T-helper 1 cell treated with Interleukin-12 subunit alpha and Interleukin-12 subunit beta and Interleukin-4 antibody, amounts not matched to agents 30 μg/mL and 1 μg/mL, for 36 hours (primary cell): ENCODE data around the gene SHD.
"Not testable (repeated sequence)": the region's sequence is repeated elsewhere in the genome, so short reads cannot be mapped to it uniquely, and the experiment has no call there.

ENCODE experiments used
- H3K27ac Mint-ChIP-seq: one replicate; pipeline ENCODE4 v1.8.0; 2021; ENCODE audit warnings: mild to moderate bottlenecking, mixed read lengths
- H3K27me3 Mint-ChIP-seq: one replicate; pipeline ENCODE4 v1.8.0; 2021; ENCODE audit warnings: low read depth, mixed read lengths
- H3K36me3 Mint-ChIP-seq: one replicate; pipeline ENCODE4 v1.8.0; 2021; ENCODE audit warnings: low read depth, mixed read lengths
- H3K4me1 Mint-ChIP-seq: one replicate; pipeline ENCODE4 v1.8.0; 2021; ENCODE audit warnings: low read depth, mixed read lengths
- H3K4me3 Mint-ChIP-seq: one replicate; pipeline ENCODE4 v1.8.0; 2021; ENCODE audit warnings: mild to moderate bottlenecking, moderate library complexity, mixed read lengths
- H3K9me3 Mint-ChIP-seq: one replicate; pipeline ENCODE4 v1.8.0; 2021; ENCODE audit warnings: mixed read lengths

SHD gene

GRCh38 chr19:4256563-4256962, 22.5 kb upstream of the SHD start:
- Mint-ChIP-seq H3K27me3 (no peaks in the 10 kb centered on the region), H3K27ac (no peak overlapping the region), H3K4me3 (no peak overlapping the region), H3K36me3 (peaks cover 55% of the 10 kb centered on the region), H3K4me1 (no peaks in the 10 kb centered on the region), H3K9me3 (peaks cover 16% of the 10 kb centered on the region)

GRCh38 chr19:4257025-4257424, 22.0 kb upstream of the SHD start:
- no peaks in the 10 kb centered on the region for H3K27me3 Mint-ChIP-seq
- H3K9me3 Mint-ChIP-seq = peaks cover 16% of the 10 kb centered on the region
- H3K4me3 Mint-ChIP-seq = no peak overlapping the region
- no peaks in the 10 kb centered on the region for H3K4me1 Mint-ChIP-seq
- peaks cover 53% of the 10 kb centered on the region for H3K36me3 Mint-ChIP-seq
- no peak overlapping the region for H3K27ac Mint-ChIP-seq

GRCh38 chr19:4258181-4258580, 20.9 kb upstream of the SHD start:
- Mint-ChIP-seq H3K9me3 (peaks cover 16% of the 10 kb centered on the region), H3K27me3 (no peaks in the 10 kb centered on the region), H3K4me3 (no peak overlapping the region), H3K27ac (no peak overlapping the region), H3K4me1 (no peaks in the 10 kb centered on the region), H3K36me3 (peaks cover 45% of the 10 kb centered on the region)

GRCh38 chr19:4260613-4261191, 18.4 kb upstream of the SHD start:
- H3K9me3 Mint-ChIP-seq = peaks cover 7% of the 10 kb centered on the region
- no peaks in the 10 kb centered on the region for H3K27me3 Mint-ChIP-seq
- peaks cover 8% of the 10 kb centered on the region for H3K4me1 Mint-ChIP-seq
- peak overlapping the region; percentile 73 for H3K27ac Mint-ChIP-seq
- no peak overlapping the region for H3K4me3 Mint-ChIP-seq
- peaks cover 38% of the 10 kb centered on the region for H3K36me3 Mint-ChIP-seq

- H3K4me1 Mint-ChIP-seq = peaks cover 16% of the 10 kb centered on the region
- H3K27ac Mint-ChIP-seq = peak overlapping the region; percentile 68
- H3K36me3 Mint-ChIP-seq = peaks cover 37% of the 10 kb centered on the region
- no peaks in the 10 kb centered on the region for H3K9me3 Mint-ChIP-seq
- H3K27me3 Mint-ChIP-seq = no peaks in the 10 kb centered on the region
- peak overlapping the region; percentile 44 for H3K4me3 Mint-ChIP-seq
These were observed 14.3 kb upstream of the SHD start for GRCh38 chr19:4264812-4265211.

GRCh38 chr19:4266253-4267000, 12.6 kb upstream of the SHD start:
- H3K4me1 Mint-ChIP-seq = peaks cover 16% of the 10 kb centered on the region
- no peak overlapping the region for H3K4me3 Mint-ChIP-seq
- peaks cover 31% of the 10 kb centered on the region for H3K36me3 Mint-ChIP-seq
- peak overlapping the region; percentile 15 for H3K27ac Mint-ChIP-seq
- H3K27me3 Mint-ChIP-seq = no peaks in the 10 kb centered on the region
- H3K9me3 Mint-ChIP-seq = no peaks in the 10 kb centered on the region

GRCh38 chr19:4267101-4267900, 11.8 kb upstream of the SHD start:
- no peak overlapping the region for H3K27ac Mint-ChIP-seq
- peaks cover 16% of the 10 kb centered on the region for H3K4me1 Mint-ChIP-seq
- H3K27me3 Mint-ChIP-seq = no peaks in the 10 kb centered on the region
- no peak overlapping the region for H3K4me3 Mint-ChIP-seq
- no peaks in the 10 kb centered on the region for H3K9me3 Mint-ChIP-seq
- peaks cover 33% of the 10 kb centered on the region for H3K36me3 Mint-ChIP-seq

GRCh38 chr19:4267901-4268815, 10.9 kb upstream of the SHD start:
- Mint-ChIP-seq H3K4me3 (no peak overlapping the region), H3K27me3 (no peaks in the 10 kb centered on the region), H3K4me1 (peaks cover 16% of the 10 kb centered on the region), H3K9me3 (no peaks in the 10 kb centered on the region), H3K27ac (no peak overlapping the region), H3K36me3 (peaks cover 33% of the 10 kb centered on the region)

- H3K36me3 Mint-ChIP-seq = peaks cover 32% of the 10 kb centered on the region
These were observed 10.1 kb upstream of the SHD start for GRCh38 chr19:4268816-4269430.

GRCh38 chr19:4272894-4273293, 6.2 kb upstream of the SHD start:
- Mint-ChIP-seq H3K4me3 (no peak overlapping the region), H3K27ac (no peak overlapping the region), H3K36me3 (peaks cover 12% of the 10 kb centered on the region), H3K4me1 (no peaks in the 10 kb centered on the region), H3K27me3 (peaks cover 7% of the 10 kb centered on the region), H3K9me3 (no peaks in the 10 kb centered on the region)

More at GRCh38 chr19:4268816-4269430, 10.1 kb upstream of the SHD start:
- Mint-ChIP-seq H3K9me3 (no peaks in the 10 kb centered on the region), H3K4me3 (no peak overlapping the region), H3K27ac (no peak overlapping the region), H3K27me3 (no peaks in the 10 kb centered on the region), H3K4me1 (peaks cover 16% of the 10 kb centered on the region)

GRCh38 chr19:4274321-4274686, 4.8 kb upstream of the SHD start:
- H3K9me3 Mint-ChIP-seq, H3K36me3 Mint-ChIP-seq, H3K27ac Mint-ChIP-seq, H3K4me3 Mint-ChIP-seq, H3K4me1 Mint-ChIP-seq: not testable (repeated sequence)
- H3K27me3 Mint-ChIP-seq = peaks cover 17% of the 10 kb centered on the region

- Mint-ChIP-seq H3K36me3 (peaks cover under 1% of the 10 kb centered on the region), H3K4me3 (no peak overlapping the region), H3K9me3 (no peaks in the 10 kb centered on the region), H3K27me3 (peaks cover 37% of the 10 kb centered on the region), H3K27ac (no peak overlapping the region), H3K4me1 (peaks cover 2% of the 10 kb centered on the region)
These were observed 1.8 kb upstream of the SHD start for GRCh38 chr19:4277191-4277696.

- Mint-ChIP-seq H3K27ac (no peak overlapping the region), H3K27me3 (peaks cover 37% of the 10 kb centered on the region), H3K9me3 (no peaks in the 10 kb centered on the region), H3K36me3 (no peaks in the 10 kb centered on the region), H3K4me3 (no peak overlapping the region), H3K4me1 (peaks cover 2% of the 10 kb centered on the region)
These were observed 1.1 kb upstream of the SHD start for GRCh38 chr19:4278010-4278409.

GRCh38 chr19:4279267-4279529, 132 bp downstream of the SHD start:
- no peaks in the 10 kb centered on the region for H3K36me3 Mint-ChIP-seq
- H3K27me3 Mint-ChIP-seq = peaks cover 37% of the 10 kb centered on the region
- H3K4me1 Mint-ChIP-seq = peaks cover 2% of the 10 kb centered on the region
- no peaks in the 10 kb centered on the region for H3K9me3 Mint-ChIP-seq
- no peak overlapping the region for H3K4me3 Mint-ChIP-seq
- no peak overlapping the region for H3K27ac Mint-ChIP-seq
